SK-N-SH (cell line): ENCODE results near the gene SLC25A14. TPM values are rescaled to one million over a fixed set of nuclear protein-coding genes. Genes with fewer than 3 reads are reported as not detected.

ENCODE experiments used
- CTCF ChIA-PET: fragments of 300-600, 350-600 bp; formaldehyde crosslinking; extraction: SDS; loops from one replicate; lab custom pipeline; 2021; lab: Yijun Ruan, JAX
- POLR2A ChIA-PET: fragments of 350-600 bp; sonication (Branson Sonifier 250); formaldehyde crosslinking; extraction: SDS; loops from one replicate; lab custom pipeline; 2020; ENCODE audit warnings: antibody characterized with exemption, inconsistent platforms; lab: Yijun Ruan, JAX
- DNase-seq: peaks from one replicate; pipeline ENCODE4 v3.0.0; 2012
- H2AFZ ChIP-seq: fragments of 200-600 bp; sonication (generic); 2 replicates; pipeline ENCODE4 v1.8.1; 2016; ENCODE audit warnings: antibody characterized with exemption, mild to moderate bottlenecking, low read depth
- H3F3A ChIP-seq: fragments of 200-600 bp; sonication (generic); replicated peaks from 2 replicates; pipeline ENCODE3; 2016; ENCODE audit warnings: antibody characterized with exemption, mild to moderate bottlenecking; ENCODE audit not compliant: insufficient read depth
- H3K27ac ChIP-seq, 2 experiments: fragments of 200-500 bp in 1 of 2; fragments of 200-600 bp in 1 of 2; sonication (Bioruptor generic) in 1 of 2; sonication (generic), shearing (Covaris generic) in 1 of 2; 2 replicates each; pipeline versions ENCODE4 v1.5.1 to v1.6.1; 2014 to 2016; ENCODE audit warnings: low read depth in 2 of 2, inconsistent platforms in 1 of 2, low read length in 1 of 2, mild to moderate bottlenecking in 1 of 2, mixed read lengths in 1 of 2
- H3K27me3 ChIP-seq: fragments of 200-600 bp; sonication (generic), shearing (Covaris generic); 2 replicates; pipeline ENCODE4 v1.6.1; 2016; ENCODE audit warnings: mixed run types; ENCODE audit not compliant: insufficient read depth
- H3K36me3 ChIP-seq, 2 experiments: fragments of 200-500 bp in 1 of 2; fragments of 200-600 bp in 1 of 2; sonication (Bioruptor generic) in 1 of 2; sonication (generic) in 1 of 2; replicated peaks in 1 of 2; 2 replicates each; pipeline versions ENCODE3 to v1.5.1; 2014 to 2016; ENCODE audit warnings: low read length in 1 of 2, mild to moderate bottlenecking in 1 of 2; ENCODE audit not compliant: insufficient read depth in 2 of 2, control insufficient read depth in 1 of 2
- H3K4me1 ChIP-seq, 2 experiments: fragments of 200-500 bp in 1 of 2; fragments of 200-600 bp in 1 of 2; sonication (Bioruptor generic) in 1 of 2; sonication (generic), shearing (Covaris generic) in 1 of 2; 2 replicates each; pipeline versions ENCODE4 v1.5.1 to v1.6.1; 2014 to 2016; ENCODE audit warnings: low read depth in 1 of 2, low read length in 1 of 2, mixed run types in 1 of 2; ENCODE audit not compliant: insufficient read depth in 2 of 2, control insufficient read depth in 1 of 2
- H3K4me2 ChIP-seq: fragments of 200-600 bp; sonication (generic), shearing (Covaris generic); 2 replicates; pipeline ENCODE4 v1.6.1; 2017; ENCODE audit warnings: mixed run types
- H3K4me3 ChIP-seq, 2 experiments: fragments of 200-500 bp in 1 of 2; fragments of 200-600 bp in 1 of 2; sonication (Bioruptor generic) in 1 of 2; sonication (generic), shearing (Covaris generic) in 1 of 2; 2 replicates each; pipeline versions ENCODE4 v1.5.1 to v1.8.1; 2014 to 2016; ENCODE audit warnings: low read depth in 2 of 2, inconsistent platforms in 1 of 2, low read length in 1 of 2, mild to moderate bottlenecking in 1 of 2, mixed read lengths in 1 of 2, moderate library complexity in 1 of 2
- H3K79me2 ChIP-seq: fragments of 200-600 bp; sonication (generic); 2 replicates; pipeline ENCODE4 v1.8.1; 2017; ENCODE audit warnings: mild to moderate bottlenecking; ENCODE audit not compliant: insufficient read depth
- H3K9ac ChIP-seq: fragments of 200-600 bp; sonication (generic); 2 replicates; pipeline ENCODE4 v1.6.1; 2017; ENCODE audit warnings: mixed run types
- H3K9me2 ChIP-seq: fragments of 200-600 bp; sonication (generic); 2 replicates; pipeline ENCODE4 v1.6.1; 2017; ENCODE audit warnings: mixed run types
- H3K9me3 ChIP-seq: fragments of 200-600 bp; sonication (generic); 2 replicates; pipeline ENCODE4 v1.6.1; 2017; ENCODE audit warnings: mixed run types, mild to moderate bottlenecking, moderate library complexity
- H4K20me1 ChIP-seq: fragments of 200-600 bp; sonication (generic); 2 replicates; pipeline ENCODE4 v1.6.1; 2017; ENCODE audit warnings: mild to moderate bottlenecking, mixed run types; ENCODE audit not compliant: insufficient read depth
- ELF1 ChIP-seq: IDR thresholded peaks from 2 replicates; pipeline ENCODE4 v1.4.0; 2012
- EZH2phosphoT487 ChIP-seq: fragments of 200-600 bp; sonication (generic); IDR thresholded peaks from 2 replicates; pipeline ENCODE4 v1.6.1; 2017; ENCODE audit warnings: low read depth, mixed run types, mild to moderate bottlenecking, antibody characterized with exemption, moderate library complexity, borderline replicate concordance
- FOSL2 ChIP-seq: IDR thresholded peaks from 2 replicates; pipeline ENCODE4 v1.4.0; 2012; ENCODE audit warnings: low read depth, mild to moderate bottlenecking, moderate library complexity, borderline replicate concordance
- FOXJ3 ChIP-seq: sonication (generic); formaldehyde crosslinking; IDR thresholded peaks from 2 replicates; pipeline ENCODE4 v1.5.1; 2020; ENCODE audit warnings: mild to moderate bottlenecking, missing genetic modification reagents
- JUND ChIP-seq: IDR thresholded peaks from 2 replicates; pipeline ENCODE4 v1.4.0; 2012
- MEF2A ChIP-seq: IDR thresholded peaks from 2 replicates; pipeline ENCODE4 v1.4.0; 2012; ENCODE audit warnings: low read depth, borderline replicate concordance
- NRF1 ChIP-seq: IDR thresholded peaks from 2 replicates; pipeline ENCODE4 v1.6.1; 2012; ENCODE audit warnings: low read depth, mild to moderate bottlenecking, low read length
- POLR2AphosphoS5 ChIP-seq: IDR thresholded peaks from 2 replicates; pipeline ENCODE4 v1.6.1; 2012; ENCODE audit warnings: low read depth, low read length
- RCOR1 ChIP-seq: fragments of 150-350 bp; IDR thresholded peaks from 2 replicates; pipeline ENCODE4 v1.6.1; 2017; ENCODE audit warnings: antibody characterized with exemption, low read length
- REST ChIP-seq: IDR thresholded peaks from 2 replicates; pipeline ENCODE4 v1.6.1; 2012; ENCODE audit warnings: mild to moderate bottlenecking, low read depth, low read length, moderate library complexity
- RXRA ChIP-seq: IDR thresholded peaks from 2 replicates; pipeline ENCODE4 v1.4.0; 2012; ENCODE audit warnings: low read depth, mild to moderate bottlenecking, borderline replicate concordance
- SIN3A ChIP-seq: IDR thresholded peaks from 2 replicates; pipeline ENCODE4 v1.6.1; 2012; ENCODE audit warnings: low read depth, mild to moderate bottlenecking, low read length, moderate library complexity, borderline replicate concordance
- SMC3 ChIP-seq: IDR thresholded peaks from 2 replicates; pipeline ENCODE4 v1.6.1; 2012; ENCODE audit warnings: low read depth, low read length, improper control_type of control experiment
- TAF1 ChIP-seq: IDR thresholded peaks from 2 replicates; pipeline ENCODE4 v1.6.1; 2012; ENCODE audit warnings: low read depth, mild to moderate bottlenecking, low read length, moderate library complexity, borderline replicate concordance
- WGBS: methylation state at CpG from one replicate; pipeline ENCODE4 v1.1.6; 2017; ENCODE audit warnings: low lambda C conversion rate; 5-methylcytosine and 5-hydroxymethylcytosine counted together
- polyA plus RNA-seq, 3 experiments: library from polyadenylated mRNA; depleted of rRNA; stranded (reverse); fragments of >200 nt; gene quantifications; 2 replicates each; pipeline ENCODE4 v1.2.3, GENCODE V29; 2012
- TF ChIP-seq, protein P1 (sequence below): IDR thresholded peaks from 2 replicates; pipeline ENCODE4; 2012
- TF ChIP-seq, protein P2 (sequence below): IDR thresholded peaks from 2 replicates; pipeline ENCODE4 v1.4.0; 2012; ENCODE audit warnings: low read depth, borderline replicate concordance
- TF ChIP-seq, protein P3 (sequence below): fragments of 150-350 bp; IDR thresholded peaks from 2 replicates; pipeline ENCODE4 v1.6.1; 2017; ENCODE audit warnings: antibody characterized with exemption, low read length, low read depth, borderline replicate concordance

Gene SLC25A14
- polyA plus RNA-seq, 1 of the 3 experiments (the other 2 are of a cell fraction) = 14.0 TPM

DNA sequence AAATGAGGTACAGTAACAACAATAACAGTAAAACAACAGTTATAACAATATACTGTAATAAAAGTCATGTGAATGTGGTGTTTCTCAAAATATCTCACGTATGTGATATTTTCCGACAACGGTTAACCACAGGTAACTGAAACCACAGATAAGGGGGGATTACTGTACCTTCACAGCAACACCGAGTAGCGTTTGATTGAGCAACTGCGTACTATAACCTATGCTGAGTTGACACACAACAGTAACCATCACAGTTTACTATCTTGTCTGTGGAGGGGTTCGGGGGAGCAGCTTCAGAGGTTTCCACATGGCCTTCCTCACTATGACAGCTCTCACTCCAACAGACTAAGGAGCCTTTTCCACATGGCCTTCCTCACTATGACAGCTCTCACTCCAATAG is 75.5 kb downstream of the SLC25A14 start (continued):
- TF ChIP-seq EZH2phosphoT487 = no peak
- no peak for TF ChIP-seq ELF1
- no peak for TF ChIP-seq FOSL2

- no peak for DNase-seq
- TF ChIP-seq, protein P1, sequence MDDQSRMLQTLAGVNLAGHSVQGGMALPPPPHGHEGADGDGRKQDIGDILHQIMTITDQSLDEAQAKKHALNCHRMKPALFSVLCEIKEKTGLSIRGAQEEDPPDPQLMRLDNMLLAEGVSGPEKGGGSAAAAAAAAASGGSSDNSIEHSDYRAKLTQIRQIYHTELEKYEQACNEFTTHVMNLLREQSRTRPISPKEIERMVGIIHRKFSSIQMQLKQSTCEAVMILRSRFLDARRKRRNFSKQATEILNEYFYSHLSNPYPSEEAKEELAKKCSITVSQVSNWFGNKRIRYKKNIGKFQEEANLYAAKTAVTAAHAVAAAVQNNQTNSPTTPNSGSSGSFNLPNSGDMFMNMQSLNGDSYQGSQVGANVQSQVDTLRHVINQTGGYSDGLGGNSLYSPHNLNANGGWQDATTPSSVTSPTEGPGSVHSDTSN = no peak
- TF ChIP-seq ELF1 (no peak), RXRA (no peak), TAF1 (no peak), FOXJ3 (CRISPR knock-in tag) (no peak), SIN3A (no peak), RCOR1 (no peak), FOSL2 (no peak), POLR2AphosphoS5 (no peak), MEF2A (no peak), REST (no peak), NRF1 (no peak), SMC3 (no peak), JUND (no peak)
- TF ChIP-seq, protein P2, sequence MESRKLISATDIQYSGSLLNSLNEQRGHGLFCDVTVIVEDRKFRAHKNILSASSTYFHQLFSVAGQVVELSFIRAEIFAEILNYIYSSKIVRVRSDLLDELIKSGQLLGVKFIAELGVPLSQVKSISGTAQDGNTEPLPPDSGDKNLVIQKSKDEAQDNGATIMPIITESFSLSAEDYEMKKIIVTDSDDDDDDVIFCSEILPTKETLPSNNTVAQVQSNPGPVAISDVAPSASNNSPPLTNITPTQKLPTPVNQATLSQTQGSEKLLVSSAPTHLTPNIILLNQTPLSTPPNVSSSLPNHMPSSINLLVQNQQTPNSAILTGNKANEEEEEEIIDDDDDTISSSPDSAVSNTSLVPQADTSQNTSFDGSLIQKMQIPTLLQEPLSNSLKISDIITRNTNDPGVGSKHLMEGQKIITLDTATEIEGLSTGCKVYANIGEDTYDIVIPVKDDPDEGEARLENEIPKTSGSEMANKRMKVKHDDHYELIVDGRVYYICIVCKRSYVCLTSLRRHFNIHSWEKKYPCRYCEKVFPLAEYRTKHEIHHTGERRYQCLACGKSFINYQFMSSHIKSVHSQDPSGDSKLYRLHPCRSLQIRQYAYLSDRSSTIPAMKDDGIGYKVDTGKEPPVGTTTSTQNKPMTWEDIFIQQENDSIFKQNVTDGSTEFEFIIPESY = no peak
- TF ChIP-seq, protein P3, sequence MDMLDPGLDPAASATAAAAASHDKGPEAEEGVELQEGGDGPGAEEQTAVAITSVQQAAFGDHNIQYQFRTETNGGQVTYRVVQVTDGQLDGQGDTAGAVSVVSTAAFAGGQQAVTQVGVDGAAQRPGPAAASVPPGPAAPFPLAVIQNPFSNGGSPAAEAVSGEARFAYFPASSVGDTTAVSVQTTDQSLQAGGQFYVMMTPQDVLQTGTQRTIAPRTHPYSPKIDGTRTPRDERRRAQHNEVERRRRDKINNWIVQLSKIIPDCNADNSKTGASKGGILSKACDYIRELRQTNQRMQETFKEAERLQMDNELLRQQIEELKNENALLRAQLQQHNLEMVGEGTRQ = no peak
- POLR2A ChIA-PET = no interaction called here
Measured at GRCh38 chrX:130416785-130417184, 77.1 kb downstream of the SLC25A14 start.

More at GRCh38 chrX:130416785-130417184, 77.1 kb downstream of the SLC25A14 start:
- Histone ChIP-seq H3K4me2 (no peak overlapping the region), H3K9me3 (no peaks in the 10 kb centered on the region), H3K9ac (no peak overlapping the region), H3K4me3 (no peak overlapping the region), H3K27ac (no peak overlapping the region), H3K79me2 (no peaks in the 10 kb centered on the region), H3K36me3 (peaks cover 13 to 24% of the 10 kb centered on the region in 2 experiments), H4K20me1 (no peaks in the 10 kb centered on the region), H3K27me3 (no peaks in the 10 kb centered on the region; the same call in 1 of the 2 replicates), H3F3A (no peaks in the 10 kb centered on the region), H2AFZ (no peak overlapping the region), H3K9me2 (no peaks in the 10 kb centered on the region), H3K4me1 (no peaks in the 10 kb centered on the region; a peak in 1 of 4 replicates)
- 67% methylated on average over 4 of the region's 4 CpGs for WGBS
- CTCF ChIA-PET = interaction anchor here (1.9 kb wide), 1 partner anchor 23 kb away, joined by 5 read pairs; no protein-coding TSS in a partner anchor
